Measurements from ENCODE around the gene ACYP1.
A peak's percentile ranks its signal among the peaks of the same experiment; 100 is the strongest.

The ACYP1 gene

DNA sequence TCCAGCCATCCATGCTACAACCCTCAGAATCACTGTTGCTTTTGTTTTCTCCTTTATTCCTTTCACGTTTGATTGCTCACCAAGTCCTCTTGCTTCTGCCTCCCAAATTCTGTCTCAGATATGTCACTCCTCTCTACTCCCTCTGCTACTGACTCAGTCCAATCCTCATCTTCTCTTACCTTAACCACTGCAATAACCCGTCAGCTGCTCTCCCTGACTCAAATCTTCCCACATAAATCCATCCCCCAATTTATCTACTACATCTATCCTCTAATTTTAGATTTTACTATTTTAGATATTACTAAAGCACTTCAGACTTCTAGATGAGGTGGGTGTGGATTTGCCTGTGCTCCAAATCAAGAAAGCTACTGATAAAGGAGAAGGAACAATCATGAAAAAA is 37.9 kb downstream of the ACYP1 start:
- DNase-seq (ENCODE audit: low read depth) = no peak
- TF ChIP-seq, protein P1, sequence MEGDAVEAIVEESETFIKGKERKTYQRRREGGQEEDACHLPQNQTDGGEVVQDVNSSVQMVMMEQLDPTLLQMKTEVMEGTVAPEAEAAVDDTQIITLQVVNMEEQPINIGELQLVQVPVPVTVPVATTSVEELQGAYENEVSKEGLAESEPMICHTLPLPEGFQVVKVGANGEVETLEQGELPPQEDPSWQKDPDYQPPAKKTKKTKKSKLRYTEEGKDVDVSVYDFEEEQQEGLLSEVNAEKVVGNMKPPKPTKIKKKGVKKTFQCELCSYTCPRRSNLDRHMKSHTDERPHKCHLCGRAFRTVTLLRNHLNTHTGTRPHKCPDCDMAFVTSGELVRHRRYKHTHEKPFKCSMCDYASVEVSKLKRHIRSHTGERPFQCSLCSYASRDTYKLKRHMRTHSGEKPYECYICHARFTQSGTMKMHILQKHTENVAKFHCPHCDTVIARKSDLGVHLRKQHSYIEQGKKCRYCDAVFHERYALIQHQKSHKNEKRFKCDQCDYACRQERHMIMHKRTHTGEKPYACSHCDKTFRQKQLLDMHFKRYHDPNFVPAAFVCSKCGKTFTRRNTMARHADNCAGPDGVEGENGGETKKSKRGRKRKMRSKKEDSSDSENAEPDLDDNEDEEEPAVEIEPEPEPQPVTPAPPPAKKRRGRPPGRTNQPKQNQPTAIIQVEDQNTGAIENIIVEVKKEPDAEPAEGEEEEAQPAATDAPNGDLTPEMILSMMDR (IDR thresholded peaks at IDR 0.05; ENCODE audit: low read depth, low read length, missing control alignments) = no peak
- H3K4me3 ChIP-seq (ENCODE audit: low read depth, low read length) = no peak overlapping the region

DNA sequence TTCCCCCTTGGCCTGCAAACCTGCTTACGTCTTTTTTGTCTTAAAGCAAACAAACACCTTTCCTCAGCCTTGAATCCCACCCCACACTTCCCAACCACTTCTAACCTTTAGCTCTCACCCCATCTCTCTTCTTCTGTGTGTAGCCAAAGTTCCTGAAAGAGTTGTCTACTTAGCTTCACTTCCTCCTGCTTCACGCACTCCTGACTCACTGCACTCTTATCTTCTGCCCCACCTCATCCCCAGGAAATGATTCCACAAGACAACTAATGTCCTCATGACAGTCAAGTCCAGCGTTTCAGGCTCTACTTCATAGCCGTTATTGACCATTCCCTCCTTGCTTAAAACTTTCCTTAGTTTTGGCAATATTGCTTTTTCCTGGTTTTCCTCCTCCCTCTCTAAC is 38.7 kb downstream of the ACYP1 start:
- no peak overlapping the region for H3K4me3 ChIP-seq (ENCODE audit: low read depth, low read length)
- DNase-seq (ENCODE audit: low read depth) = no peak
- TF ChIP-seq, protein P1 (IDR thresholded peaks at IDR 0.05; ENCODE audit: low read depth, low read length, missing control alignments) = no peak

DNA sequence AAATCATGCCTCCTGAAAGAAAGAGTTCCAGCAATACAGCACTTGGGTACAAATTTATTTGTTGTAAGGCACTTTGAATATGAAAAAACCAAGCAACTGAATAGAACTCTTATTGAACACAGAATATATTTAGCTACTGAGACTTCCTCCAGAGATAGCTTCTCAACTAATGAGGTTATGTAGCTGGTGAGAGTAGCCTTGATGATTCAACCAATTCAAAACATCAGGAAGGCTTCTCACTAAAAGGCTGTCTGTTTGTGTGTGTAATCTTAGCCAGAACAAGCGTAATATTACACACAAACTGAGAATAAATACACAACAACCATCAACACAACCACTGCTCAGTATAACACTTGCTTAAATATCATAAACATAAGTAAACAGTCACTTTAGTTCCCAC is 40.7 kb downstream of the ACYP1 start:
- no peak for DNase-seq (ENCODE audit: low read depth)
- H3K4me3 ChIP-seq (ENCODE audit: low read depth, low read length) = no peak overlapping the region
- TF ChIP-seq, protein P1 (IDR thresholded peaks at IDR 0.05; ENCODE audit: low read depth, low read length, missing control alignments) = no peak

DNA sequence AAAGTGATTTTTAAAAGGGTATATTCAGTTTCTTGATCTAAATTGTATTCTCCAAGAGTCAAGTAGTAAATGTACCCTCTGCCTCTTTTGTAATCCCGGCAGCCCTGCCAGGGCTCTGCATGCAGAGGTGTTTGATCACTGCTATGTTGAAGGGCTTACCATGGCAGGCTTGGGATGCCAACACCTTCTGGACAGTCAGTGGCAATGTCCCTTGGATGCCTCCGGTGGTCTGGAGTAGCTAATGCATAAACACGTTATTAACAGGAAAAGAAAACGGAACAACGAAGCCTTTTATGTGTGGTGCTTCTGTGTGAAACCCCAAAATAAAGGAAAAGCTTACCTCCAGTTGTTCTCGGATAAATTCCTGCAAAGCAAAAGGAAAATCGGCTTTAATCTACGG is 41.2 kb downstream of the ACYP1 start:
- no peak for DNase-seq (ENCODE audit: low read depth)
- TF ChIP-seq, protein P1 (IDR thresholded peaks at IDR 0.05; ENCODE audit: low read depth, low read length, missing control alignments) = peak; percentile 39
- no peak overlapping the region for H3K4me3 ChIP-seq (ENCODE audit: low read depth, low read length)

DNA sequence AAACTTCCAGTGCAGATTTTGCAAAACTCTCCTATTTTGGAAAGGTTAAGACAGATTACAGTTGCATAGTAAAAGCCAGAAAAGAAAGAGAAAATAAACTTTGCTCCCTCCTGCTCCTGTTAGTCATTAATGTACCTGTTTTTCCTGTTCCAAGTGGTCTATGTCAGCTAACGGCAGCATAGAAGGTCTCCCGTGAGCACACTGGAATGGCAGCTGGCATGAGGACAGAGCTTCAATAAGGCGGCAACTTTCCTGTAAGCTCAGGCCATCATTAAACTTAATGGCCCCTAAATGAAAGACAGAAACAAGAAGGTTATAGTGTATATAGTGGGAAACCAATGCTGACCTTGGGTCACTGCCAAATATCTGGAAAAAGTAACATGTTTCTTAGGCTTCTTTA is 45.1 kb downstream of the ACYP1 start:
- TF ChIP-seq, protein P1 (IDR thresholded peaks at IDR 0.05; ENCODE audit: low read depth, low read length, missing control alignments) = no peak
- no peak for DNase-seq (ENCODE audit: low read depth)
- H3K4me3 ChIP-seq (ENCODE audit: low read depth, low read length) = no peak overlapping the region

DNA sequence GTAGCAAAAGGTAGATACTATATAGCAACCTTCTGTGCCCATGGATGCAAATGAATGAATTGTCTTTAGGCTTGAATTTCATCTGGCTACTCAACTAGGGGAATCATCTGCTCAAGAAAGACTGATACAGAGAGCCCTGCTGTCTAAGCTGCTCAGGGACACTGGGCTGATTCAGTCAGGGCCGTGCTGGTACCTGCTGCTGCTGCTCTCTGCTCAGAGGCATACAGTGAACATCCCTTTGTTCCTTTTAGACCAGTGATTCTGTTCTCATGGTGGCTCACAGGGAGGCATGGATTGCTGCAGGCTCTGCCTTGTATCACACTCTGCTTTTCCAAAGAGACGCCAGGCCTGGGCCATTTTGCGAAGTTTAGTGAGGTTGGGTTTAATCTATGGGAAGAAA is 47.0 kb downstream of the ACYP1 start:
- DNase-seq (ENCODE audit: low read depth) = no peak
- TF ChIP-seq, protein P1 (IDR thresholded peaks at IDR 0.05; ENCODE audit: low read depth, low read length, missing control alignments) = no peak
- H3K4me3 ChIP-seq (ENCODE audit: low read depth, low read length) = no peak overlapping the region

DNA sequence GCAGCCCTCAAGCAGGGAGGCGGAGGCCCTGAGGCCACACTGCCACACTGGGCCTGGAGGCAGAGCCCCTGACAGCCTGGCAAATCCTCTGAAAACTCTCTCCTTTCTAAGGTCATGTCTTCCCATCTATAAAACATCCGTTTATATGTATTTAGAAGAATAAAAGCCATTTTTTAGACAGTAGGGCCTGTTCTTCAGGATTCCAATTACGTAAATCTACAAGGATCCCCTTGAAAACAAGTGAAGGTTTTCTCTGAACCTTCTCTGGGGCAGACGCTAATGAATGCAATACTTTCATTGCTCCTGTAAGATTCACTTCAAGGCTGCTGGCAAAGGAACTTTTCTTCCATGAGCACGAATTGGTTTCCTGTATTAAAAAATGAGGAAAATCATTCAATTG is 48.3 kb downstream of the ACYP1 start:
- no peak for DNase-seq (ENCODE audit: low read depth)

More for the DNA sequence above, 48.3 kb downstream of the ACYP1 start:
- no peak overlapping the region for H3K4me3 ChIP-seq (ENCODE audit: low read depth, low read length)
- TF ChIP-seq, protein P1 (IDR thresholded peaks at IDR 0.05; ENCODE audit: low read depth, low read length, missing control alignments) = no peak

Data from GM12864 (cell line).